ENCODE measurements around the gene NLGN4X. TPM values are rescaled to one million over a fixed set of nuclear protein-coding genes. Genes with fewer than 3 reads are reported as not detected.

NLGN4X gene
- total RNA-seq, 1 donor from 2014 or later: 51.5 TPM

DNA sequence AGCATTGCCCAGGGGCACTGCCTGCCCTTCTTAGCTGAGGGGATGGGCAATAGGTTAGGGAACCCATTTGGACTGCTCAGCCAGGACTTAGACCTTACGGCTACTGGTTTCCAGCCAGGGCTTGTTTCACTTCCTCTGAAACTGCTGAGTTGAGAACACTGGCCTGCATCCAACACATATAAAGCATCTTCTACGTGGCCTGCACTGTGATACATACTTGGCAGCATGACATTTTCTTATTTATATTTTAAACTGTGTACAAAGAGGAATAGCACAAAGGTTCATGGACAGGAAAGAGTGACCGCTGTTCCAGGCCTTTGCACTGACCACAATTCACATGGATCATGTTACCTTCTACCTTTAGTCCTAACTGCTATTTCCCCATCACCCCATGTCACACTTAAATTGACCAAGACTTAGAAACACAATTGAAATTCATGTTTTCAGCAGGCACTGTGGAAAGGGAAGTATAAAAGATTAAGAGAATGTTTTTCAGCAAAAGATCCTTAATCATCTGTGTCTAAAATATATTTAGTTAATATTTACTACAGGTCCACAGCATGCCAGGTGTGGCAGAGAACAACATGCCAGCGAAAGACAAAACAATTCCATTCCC is 43.7 kb downstream of the NLGN4X start:
- DNase-seq (ENCODE audit: extremely low spot score, unreplicated experiment): no peak
- peaks cover 26% of the 10 kb centered on the region for H3K36me3 Mint-ChIP-seq
- no peak for TF ChIP-seq CTCF (conservative IDR thresholded peaks at IDR 0.05)
- H3K4me1 Mint-ChIP-seq (ENCODE audit: unreplicated experiment): no peaks in the 10 kb centered on the region
- no peaks in the 10 kb centered on the region for H3K9me3 Mint-ChIP-seq
- H3K27me3 Mint-ChIP-seq: no peaks in the 10 kb centered on the region
- H3K27ac Mint-ChIP-seq: no peak overlapping the region
- no peak overlapping the region for H3K4me3 Mint-ChIP-seq

DNA sequence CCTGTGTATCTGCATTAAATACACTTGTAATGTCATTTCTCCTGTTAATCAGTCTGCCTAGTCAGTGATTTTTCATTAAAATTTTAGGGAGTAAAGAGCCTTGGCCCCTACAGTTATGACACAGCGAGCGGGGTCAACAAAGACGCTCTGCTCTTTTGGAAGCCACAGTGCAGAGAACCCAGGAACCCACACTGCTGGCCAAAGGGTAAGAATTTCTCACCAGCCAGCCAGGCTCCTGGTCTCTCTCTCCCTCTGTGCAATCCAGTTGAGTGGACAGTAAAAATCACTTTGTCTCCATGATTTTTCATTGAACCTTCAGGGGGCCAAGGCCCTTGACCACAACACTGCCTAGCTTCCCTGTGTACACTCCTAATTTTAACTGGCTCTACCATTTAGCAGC is 52.8 kb downstream of the NLGN4X start:
- no peak overlapping the region for H3K4me3 Mint-ChIP-seq
- H3K9me3 Mint-ChIP-seq: no peaks in the 10 kb centered on the region
- H3K27me3 Mint-ChIP-seq: no peaks in the 10 kb centered on the region
- H3K27ac Mint-ChIP-seq: no peak overlapping the region
- DNase-seq (ENCODE audit: extremely low spot score, unreplicated experiment): no peak
- TF ChIP-seq CTCF (conservative IDR thresholded peaks at IDR 0.05): no peak
- H3K36me3 Mint-ChIP-seq: peaks cover 8% of the 10 kb centered on the region
- H3K4me1 Mint-ChIP-seq (ENCODE audit: unreplicated experiment): no peaks in the 10 kb centered on the region

DNA sequence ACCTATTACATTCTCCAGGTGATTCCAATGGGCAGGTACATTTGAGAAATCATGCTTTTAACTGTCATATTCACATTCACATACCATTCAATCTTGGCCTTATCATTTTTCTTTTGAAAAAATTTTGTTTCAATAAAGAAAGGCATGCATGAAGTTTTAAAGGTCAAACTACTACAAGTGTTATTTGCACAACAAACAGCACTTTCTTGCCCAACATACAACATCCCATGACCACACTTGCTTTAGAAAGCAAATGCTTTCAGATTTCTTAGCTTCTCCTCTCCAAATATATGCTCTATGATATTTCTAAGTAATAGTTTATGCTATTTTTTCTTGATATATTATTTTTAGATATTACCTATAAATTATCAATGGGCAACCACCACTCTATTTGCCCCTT is 58.2 kb downstream of the NLGN4X start:
- no peak overlapping the region for H3K27ac Mint-ChIP-seq
- TF ChIP-seq CTCF (conservative IDR thresholded peaks at IDR 0.05): no peak

GRCh38 chrX:6169407-6169806 is 59.3 kb downstream of the NLGN4X start:
- H3K27me3 Mint-ChIP-seq: no peaks in the 10 kb centered on the region
- no peak for DNase-seq (ENCODE audit: extremely low spot score, unreplicated experiment)
- no peak for TF ChIP-seq CTCF (conservative IDR thresholded peaks at IDR 0.05)
- H3K36me3 Mint-ChIP-seq: peaks cover 7% of the 10 kb centered on the region
- no peak overlapping the region for H3K4me3 Mint-ChIP-seq
- no peaks in the 10 kb centered on the region for H3K4me1 Mint-ChIP-seq (ENCODE audit: unreplicated experiment)
- H3K27ac Mint-ChIP-seq: no peak overlapping the region
- no peaks in the 10 kb centered on the region for H3K9me3 Mint-ChIP-seq

More for the DNA sequence above, 58.2 kb downstream of the NLGN4X start:
- H3K36me3 Mint-ChIP-seq: peaks cover 7% of the 10 kb centered on the region
- no peaks in the 10 kb centered on the region for H3K4me1 Mint-ChIP-seq (ENCODE audit: unreplicated experiment)
- DNase-seq (ENCODE audit: extremely low spot score, unreplicated experiment): no peak
- no peaks in the 10 kb centered on the region for H3K9me3 Mint-ChIP-seq
- H3K4me3 Mint-ChIP-seq: no peak overlapping the region
- no peaks in the 10 kb centered on the region for H3K27me3 Mint-ChIP-seq

- H3K4me3 Mint-ChIP-seq: no peak overlapping the region
- H3K9me3 Mint-ChIP-seq: peaks cover 7% of the 10 kb centered on the region
- DNase-seq (ENCODE audit: extremely low spot score, unreplicated experiment): no peak
- H3K4me1 Mint-ChIP-seq (ENCODE audit: unreplicated experiment): peaks cover 5% of the 10 kb centered on the region
- no peak overlapping the region for H3K27ac Mint-ChIP-seq
- no peak for TF ChIP-seq CTCF (conservative IDR thresholded peaks at IDR 0.05)
- no peaks in the 10 kb centered on the region for H3K27me3 Mint-ChIP-seq
- peaks cover 11% of the 10 kb centered on the region for H3K36me3 Mint-ChIP-seq
These were observed 64.9 kb downstream of the NLGN4X start for GRCh38 chrX:6163721-6164120.

DNA sequence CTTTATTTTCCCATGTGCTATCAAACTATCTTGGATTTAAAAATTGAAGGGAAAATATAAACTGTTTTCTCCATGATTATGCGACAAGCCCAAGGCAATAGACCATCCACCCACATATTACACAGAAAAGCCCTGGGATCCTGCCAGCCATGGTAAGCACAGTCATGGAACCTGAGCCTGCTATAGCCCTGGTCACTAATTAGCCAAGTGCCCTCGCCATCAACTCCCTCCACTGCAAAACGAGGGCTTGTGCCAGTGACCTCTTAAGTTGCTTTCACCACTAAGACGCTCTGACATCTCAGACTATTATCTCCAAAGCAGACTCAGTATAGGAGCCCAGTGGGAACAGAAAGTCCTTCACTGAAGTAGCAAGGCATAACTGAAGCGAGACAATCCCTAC is 69.2 kb downstream of the NLGN4X start:
- DNase-seq (ENCODE audit: extremely low spot score, unreplicated experiment): no peak
- no peak for TF ChIP-seq CTCF (conservative IDR thresholded peaks at IDR 0.05)
- Mint-ChIP-seq H3K9me3 (peaks cover 15% of the 10 kb centered on the region), H3K4me3 (no peak overlapping the region), H3K36me3 (peaks cover 13% of the 10 kb centered on the region), H3K27ac (no peak overlapping the region), H3K27me3 (no peaks in the 10 kb centered on the region), H3K4me1 (ENCODE audit: unreplicated experiment) (peaks cover 5% of the 10 kb centered on the region)

Measured in type B pancreatic cell (in vitro differentiated cells).